ENCODE data around the gene FAM114A2. TPM values are rescaled to one million over a fixed set of nuclear protein-coding genes. Genes with fewer than 3 reads are reported as not detected.
A peak's percentile ranks its signal among the peaks of the same experiment; 100 is the strongest.

The FAM114A2 gene
- total RNA-seq, 4 donors from 2014 or later = 17.4 to 20.5 (median 17.9) TPM

DNA sequence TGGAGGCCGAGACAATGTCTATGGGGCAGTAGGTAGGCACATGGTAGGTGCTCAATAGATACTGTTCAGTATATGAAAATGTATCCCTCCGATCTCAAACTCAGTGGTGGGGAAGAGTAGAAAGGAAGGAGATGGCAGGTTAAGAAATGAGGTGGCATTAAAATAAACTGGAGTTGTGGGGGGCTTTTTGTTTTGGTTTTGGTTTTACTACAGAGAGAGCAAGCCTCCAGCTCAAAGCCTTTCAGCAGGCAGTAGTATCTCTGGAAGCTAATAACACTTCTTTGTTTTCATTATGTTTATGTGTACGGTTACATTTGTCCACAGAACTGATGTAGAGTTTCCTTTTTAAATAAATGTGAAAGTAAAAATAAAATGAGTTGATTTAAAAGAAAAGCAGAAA, 8.6 kb upstream of the FAM114A2 start:
- intact Hi-C loops (cut with DNase I) = no loop called here
- H3K36me3 ChIP-seq = peaks cover 0 to 21% (median 4%) of the 10 kb centered on the region in 4 donors
- 97% methylated on average over 3 of the region's 3 CpGs for WGBS
- no peak for DNase-seq (ENCODE audit: extremely low spot score)
- no peak overlapping the region for H3K27ac ChIP-seq (replicated peaks in 1 of 4)
- H3K27me3 ChIP-seq = no peaks in the 10 kb centered on the region
- H3K9me3 ChIP-seq = no peaks in the 10 kb centered on the region
- no peak overlapping the region for H3K4me3 ChIP-seq
- TF ChIP-seq EP300 (IDR thresholded peaks at IDR 0.05) = no peak
- no peak for TF ChIP-seq POLR2AphosphoS5 (IDR thresholded peaks at IDR 0.05)
- TF ChIP-seq, protein P1, sequence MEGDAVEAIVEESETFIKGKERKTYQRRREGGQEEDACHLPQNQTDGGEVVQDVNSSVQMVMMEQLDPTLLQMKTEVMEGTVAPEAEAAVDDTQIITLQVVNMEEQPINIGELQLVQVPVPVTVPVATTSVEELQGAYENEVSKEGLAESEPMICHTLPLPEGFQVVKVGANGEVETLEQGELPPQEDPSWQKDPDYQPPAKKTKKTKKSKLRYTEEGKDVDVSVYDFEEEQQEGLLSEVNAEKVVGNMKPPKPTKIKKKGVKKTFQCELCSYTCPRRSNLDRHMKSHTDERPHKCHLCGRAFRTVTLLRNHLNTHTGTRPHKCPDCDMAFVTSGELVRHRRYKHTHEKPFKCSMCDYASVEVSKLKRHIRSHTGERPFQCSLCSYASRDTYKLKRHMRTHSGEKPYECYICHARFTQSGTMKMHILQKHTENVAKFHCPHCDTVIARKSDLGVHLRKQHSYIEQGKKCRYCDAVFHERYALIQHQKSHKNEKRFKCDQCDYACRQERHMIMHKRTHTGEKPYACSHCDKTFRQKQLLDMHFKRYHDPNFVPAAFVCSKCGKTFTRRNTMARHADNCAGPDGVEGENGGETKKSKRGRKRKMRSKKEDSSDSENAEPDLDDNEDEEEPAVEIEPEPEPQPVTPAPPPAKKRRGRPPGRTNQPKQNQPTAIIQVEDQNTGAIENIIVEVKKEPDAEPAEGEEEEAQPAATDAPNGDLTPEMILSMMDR (IDR thresholded peaks at IDR 0.05) = no peak
- peaks cover 10 to 44% (median 28%) of the 10 kb centered on the region in 4 donors for H3K4me1 ChIP-seq

DNA sequence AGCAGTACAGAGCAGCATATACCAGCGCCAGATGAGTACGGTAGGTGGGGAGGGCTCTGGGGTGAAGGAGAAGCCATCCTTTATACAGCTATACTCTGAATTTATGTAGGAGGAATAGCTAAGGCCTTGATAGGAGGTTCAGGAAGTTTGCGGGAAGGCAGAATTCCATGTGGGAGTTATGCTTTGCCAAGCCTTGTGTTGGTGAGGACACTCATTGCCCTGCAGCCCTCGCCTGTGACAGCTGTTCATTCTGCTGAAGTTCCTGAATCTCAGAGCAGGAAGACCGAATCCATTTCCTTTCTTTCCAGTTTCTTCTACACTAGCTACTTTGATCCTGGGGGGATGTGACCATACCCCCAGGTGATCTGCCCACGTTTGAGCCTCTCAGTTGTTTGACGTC, 7.8 kb upstream of the FAM114A2 start:
- no peak for DNase-seq (ENCODE audit: extremely low spot score)
- Histone ChIP-seq H3K4me3 (no peak overlapping the region), H3K9me3 (no peaks in the 10 kb centered on the region), H3K27ac (replicated peaks in 1 of 4) (no peak overlapping the region), H3K36me3 (peaks cover 0 to 14% (median 4%) of the 10 kb centered on the region in 4 donors), H3K27me3 (no peaks in the 10 kb centered on the region), H3K4me1 (peaks cover 18 to 50% (median 36%) of the 10 kb centered on the region in 4 donors)
- intact Hi-C loops (cut with DNase I) = no loop called here
- 90% methylated on average over 7 of the region's 7 CpGs for WGBS
- TF ChIP-seq POLR2A (IDR thresholded peaks at IDR 0.05; ENCODE audit: low read depth) (no peak), POLR2AphosphoS5 (IDR thresholded peaks at IDR 0.05) (no peak), EP300 (IDR thresholded peaks at IDR 0.05) (no peak)
- TF ChIP-seq, protein P1 (IDR thresholded peaks at IDR 0.05) = no peak

DNA sequence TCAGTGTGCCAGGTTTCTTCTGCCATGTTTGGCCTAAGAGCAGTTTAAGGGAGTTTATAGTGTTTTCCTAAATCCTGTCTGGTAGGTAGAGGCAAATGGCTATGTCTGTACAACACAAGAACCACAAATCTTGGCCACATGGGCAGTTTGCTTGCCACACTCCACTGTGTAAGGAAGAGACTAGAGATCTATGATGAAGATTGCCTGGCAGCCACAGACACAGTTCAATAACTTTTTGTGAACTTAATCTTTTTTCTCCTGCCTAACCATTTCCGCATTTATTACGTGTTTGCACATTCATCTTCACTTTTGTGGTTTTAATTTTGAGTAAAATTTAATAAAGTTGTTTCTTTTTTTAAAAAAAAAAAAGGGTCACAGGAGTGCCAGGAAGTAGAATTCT, 5.9 kb upstream of the FAM114A2 start:
- WGBS = 100% methylated on average over 2 of the region's 2 CpGs
- H3K4me1 ChIP-seq = peaks cover 36 to 70% (median 52%) of the 10 kb centered on the region in 4 donors
- intact Hi-C loops (cut with DNase I) = no loop called here
- no peak overlapping the region for H3K4me3 ChIP-seq
- DNase-seq (ENCODE audit: extremely low spot score) = no peak
- no peaks in the 10 kb centered on the region for H3K27me3 ChIP-seq
- peaks cover 0 to 9% (median 0%) of the 10 kb centered on the region in 4 donors for H3K36me3 ChIP-seq
- no peak overlapping the region for H3K27ac ChIP-seq (replicated peaks in 1 of 4)
- TF ChIP-seq POLR2AphosphoS5 (IDR thresholded peaks at IDR 0.05) = no peak
- TF ChIP-seq, protein P1 (IDR thresholded peaks at IDR 0.05) = no peak
- no peak for TF ChIP-seq POLR2A (IDR thresholded peaks at IDR 0.05; ENCODE audit: low read depth)
- no peak for TF ChIP-seq EP300 (IDR thresholded peaks at IDR 0.05)
- H3K9me3 ChIP-seq = no peaks in the 10 kb centered on the region

DNA sequence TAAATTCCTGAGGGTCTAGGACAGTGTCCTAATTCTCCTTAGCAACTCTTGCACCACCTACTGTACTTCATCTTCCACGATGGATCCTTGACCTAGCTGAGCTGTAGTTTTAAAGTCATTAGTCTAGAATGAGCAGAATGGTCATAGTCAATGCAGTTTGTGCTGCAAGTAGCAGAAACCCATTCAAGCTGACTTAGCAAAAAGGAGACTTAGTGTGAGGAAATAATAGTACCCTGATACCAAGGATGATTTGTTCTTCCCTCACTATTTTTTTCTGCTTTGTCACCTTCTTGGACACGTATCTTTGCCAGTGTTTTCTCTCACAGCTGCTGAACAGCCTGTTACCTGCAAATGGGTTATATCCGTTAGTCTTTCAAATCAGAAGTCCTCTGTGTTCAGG, 5.4 kb upstream of the FAM114A2 start:
- peaks cover 40 to 69% (median 55%) of the 10 kb centered on the region in 4 donors for H3K4me1 ChIP-seq
- DNase-seq (ENCODE audit: extremely low spot score) = no peak
- no peak for TF ChIP-seq POLR2AphosphoS5 (IDR thresholded peaks at IDR 0.05)
- TF ChIP-seq POLR2A (IDR thresholded peaks at IDR 0.05; ENCODE audit: low read depth) = no peak
- TF ChIP-seq EP300 (IDR thresholded peaks at IDR 0.05) = no peak
- TF ChIP-seq, protein P1 (IDR thresholded peaks at IDR 0.05) = no peak
- 86% methylated on average over 3 of the region's 3 CpGs for WGBS
- H3K27me3 ChIP-seq = no peaks in the 10 kb centered on the region
- intact Hi-C loops (cut with DNase I) = no loop called here
- H3K27ac ChIP-seq (replicated peaks in 1 of 4) = no peak overlapping the region
- H3K9me3 ChIP-seq = no peaks in the 10 kb centered on the region
- no peak overlapping the region for H3K4me3 ChIP-seq
- peaks cover 0 to 9% (median 0%) of the 10 kb centered on the region in 4 donors for H3K36me3 ChIP-seq

DNA sequence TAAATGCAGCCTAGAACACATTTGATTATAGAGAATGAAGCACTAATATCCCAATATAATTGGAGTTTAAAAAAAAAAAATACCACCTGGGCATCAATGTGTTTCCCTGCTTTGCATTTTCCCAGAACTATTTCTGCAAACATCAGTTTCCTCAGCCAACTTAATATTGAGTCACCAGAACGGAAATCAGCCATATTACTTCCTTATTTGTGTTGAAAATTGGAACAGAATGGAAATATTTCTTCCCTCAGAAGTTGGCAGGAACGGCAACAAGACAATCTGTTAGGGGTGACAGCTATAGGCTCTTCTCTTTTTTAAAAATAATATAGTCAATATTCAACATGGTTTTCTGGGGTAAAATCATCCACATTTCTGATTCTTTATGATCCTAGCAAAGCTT, 4.1 kb upstream of the FAM114A2 start:
- DNase-seq (ENCODE audit: extremely low spot score) = no peak
- intact Hi-C loops (cut with DNase I) = no loop called here
- no peaks in the 10 kb centered on the region for H3K27me3 ChIP-seq
- TF ChIP-seq, protein P1 (IDR thresholded peaks at IDR 0.05) = no peak
- no peak for TF ChIP-seq POLR2A (IDR thresholded peaks at IDR 0.05; ENCODE audit: low read depth)
- no peak for TF ChIP-seq POLR2AphosphoS5 (IDR thresholded peaks at IDR 0.05)
- TF ChIP-seq EP300 (IDR thresholded peaks at IDR 0.05) = no peak
- peak overlapping the region in 2 of 4 donors; percentile 40 to 57 for H3K27ac ChIP-seq (replicated peaks in 1 of 4)
- peaks cover 45 to 69% (median 54%) of the 10 kb centered on the region in 4 donors for H3K4me1 ChIP-seq
- no peaks in the 10 kb centered on the region for H3K9me3 ChIP-seq
- H3K4me3 ChIP-seq = no peak overlapping the region
- 42% methylated on average over 2 of the region's 2 CpGs for WGBS
- peaks cover 0 to 9% (median 0%) of the 10 kb centered on the region in 4 donors for H3K36me3 ChIP-seq

All from esophagus muscularis mucosa (tissue), 4 donors.